PC-3 (cell line): ENCODE measurements around the gene ADORA1. TPM values are rescaled to one million over a fixed set of nuclear protein-coding genes. Genes with fewer than 3 reads are reported as not detected.

Source experiments
- ATAC-seq: fragments of 200-7000 bp; cut with Tn5 transposase; 2 replicates; pipeline ENCODE4 v1.9.1; 2020; ENCODE audit warnings: mild to moderate bottlenecking, moderate library complexity
- BruUV-seq: library from RNA; stranded (reverse); fragments of 400-500 nt; replicated peaks from 2 replicates; lab custom pipeline; 2021; lab: Mats Ljungman, UMichigan
- CTCF ChIA-PET: fragments of 300-600 bp; sonication (Branson Sonifier 250); formaldehyde crosslinking; loops from one replicate; lab custom pipeline; 2022; ENCODE audit warnings: antibody characterized with exemption; lab: Charles Lee
- POLR2A ChIA-PET: fragments of 300-600 bp; sonication (Branson Sonifier 250); formaldehyde crosslinking; loops from one replicate; lab custom pipeline; 2022; ENCODE audit warnings: antibody characterized with exemption; ENCODE audit not compliant: unreplicated experiment; lab: Charles Lee
- DNase-seq: peaks from one replicate; pipeline ENCODE4 v3.0.0-alpha.2; 2015
- H2AFZ ChIP-seq: fragments of 300-600 bp; sonication (generic); 2 replicates; pipeline ENCODE4 v1.6.0; 2016; ENCODE audit warnings: antibody characterized with exemption, low read length
- H3F3A ChIP-seq: fragments of 300-600 bp; sonication (generic); one replicate; pipeline ENCODE4 v1.6.0; 2017; ENCODE audit warnings: antibody characterized with exemption, low read length, control low read depth, mild to moderate bottlenecking; ENCODE audit not compliant: unreplicated experiment
- H3K27ac ChIP-seq: fragments of 300-600 bp; sonication (generic); 2 replicates; pipeline ENCODE4 v1.5.1; 2016; ENCODE audit warnings: mild to moderate bottlenecking, low read length
- H3K27me3 ChIP-seq: fragments of 300-600 bp; sonication (generic); 2 replicates; pipeline ENCODE4 v1.6.1; 2016; ENCODE audit warnings: low read length, mixed read lengths
- H3K36me3 ChIP-seq: fragments of 300-600 bp; sonication (generic); 2 replicates; pipeline ENCODE4 v1.6.1; 2016; ENCODE audit warnings: low read depth, mixed run types, low read length, mixed read lengths
- H3K4me1 ChIP-seq: fragments of 300-600 bp; sonication (generic); 2 replicates; pipeline ENCODE4 v1.5.1; 2016; ENCODE audit warnings: low read length; ENCODE audit not compliant: insufficient read depth
- H3K4me2 ChIP-seq: fragments of 300-600 bp; sonication (generic); 2 replicates; pipeline ENCODE4 v1.6.0; 2016; ENCODE audit warnings: low read length
- H3K4me3 ChIP-seq: fragments of 300-600 bp; sonication (generic); 2 replicates; pipeline ENCODE4 v1.5.1; 2016; ENCODE audit warnings: mild to moderate bottlenecking, low read length, mixed read lengths
- H3K79me2 ChIP-seq: fragments of 300-600 bp; sonication (generic); 2 replicates; pipeline ENCODE4 v1.6.1; 2017; ENCODE audit warnings: low read length, mixed read lengths
- H3K9ac ChIP-seq: fragments of 300-600 bp; sonication (generic); 2 replicates; pipeline ENCODE4 v1.6.0; 2016; ENCODE audit warnings: mild to moderate bottlenecking, low read length
- H3K9me2 ChIP-seq: fragments of 300-600 bp; sonication (generic); replicated peaks from 2 replicates; pipeline ENCODE4 v1.6.1; 2016; ENCODE audit warnings: mixed run types, low read length, mixed read lengths
- H3K9me3 ChIP-seq: fragments of 300-600 bp; sonication (generic); 2 replicates; pipeline ENCODE4 v1.6.1; 2016; ENCODE audit warnings: low read length, mixed read lengths
- H4K20me1 ChIP-seq: fragments of 300-600 bp; sonication (generic); 2 replicates; pipeline ENCODE4 v1.6.1; 2016; ENCODE audit warnings: low read length, mixed read lengths
- EZH2 ChIP-seq: fragments of 300-600 bp; sonication (generic); IDR thresholded peaks from one replicate; pipeline ENCODE4 v1.6.1; 2017; ENCODE audit warnings: antibody characterized with exemption, mild to moderate bottlenecking, low read length; ENCODE audit not compliant: unreplicated experiment
- EZH2phosphoT487 ChIP-seq: fragments of 300-600 bp; sonication (generic); IDR thresholded peaks from 2 replicates; pipeline ENCODE4 v1.6.1; 2018; ENCODE audit warnings: mild to moderate bottlenecking, antibody characterized with exemption, low read length, borderline replicate concordance
- intact Hi-C: fragments of 100-400 bp; cut with micrococcal nuclease; formaldehyde crosslinking; loops from 2 replicates; pipeline ENCODE4 v1.9.0; 2023
- total RNA-seq: library from RNA; depleted of rRNA; stranded (reverse); fragments of >200 nt; gene quantifications from 2 replicates; pipeline ENCODE4 v1.2.3, GENCODE V29; 2014
- TF ChIP-seq, protein P1 (sequence below): fragments of 300-600 bp; sonication (generic); conservative IDR thresholded peaks from 2 replicates; pipeline ENCODE4 v1.5.1; 2017; ENCODE audit warnings: antibody characterized with exemption, low read depth, mild to moderate bottlenecking, low read length

Gene ADORA1
- total RNA-seq, 1 experiment from 2014 or later: 1.4 TPM

GRCh38 chr1:203202431-203203245 lies 75.1 kb downstream of the ADORA1 start:
- H3K4me2 ChIP-seq: no peak overlapping the region
- no peak for ATAC-seq
- no peaks in the 10 kb centered on the region for H3K79me2 ChIP-seq
- intact Hi-C loops: no loop called here
- CTCF ChIA-PET: no interaction called here
- TF ChIP-seq EZH2phosphoT487: no peak
- TF ChIP-seq EZH2: no peak
- TF ChIP-seq, protein P1, sequence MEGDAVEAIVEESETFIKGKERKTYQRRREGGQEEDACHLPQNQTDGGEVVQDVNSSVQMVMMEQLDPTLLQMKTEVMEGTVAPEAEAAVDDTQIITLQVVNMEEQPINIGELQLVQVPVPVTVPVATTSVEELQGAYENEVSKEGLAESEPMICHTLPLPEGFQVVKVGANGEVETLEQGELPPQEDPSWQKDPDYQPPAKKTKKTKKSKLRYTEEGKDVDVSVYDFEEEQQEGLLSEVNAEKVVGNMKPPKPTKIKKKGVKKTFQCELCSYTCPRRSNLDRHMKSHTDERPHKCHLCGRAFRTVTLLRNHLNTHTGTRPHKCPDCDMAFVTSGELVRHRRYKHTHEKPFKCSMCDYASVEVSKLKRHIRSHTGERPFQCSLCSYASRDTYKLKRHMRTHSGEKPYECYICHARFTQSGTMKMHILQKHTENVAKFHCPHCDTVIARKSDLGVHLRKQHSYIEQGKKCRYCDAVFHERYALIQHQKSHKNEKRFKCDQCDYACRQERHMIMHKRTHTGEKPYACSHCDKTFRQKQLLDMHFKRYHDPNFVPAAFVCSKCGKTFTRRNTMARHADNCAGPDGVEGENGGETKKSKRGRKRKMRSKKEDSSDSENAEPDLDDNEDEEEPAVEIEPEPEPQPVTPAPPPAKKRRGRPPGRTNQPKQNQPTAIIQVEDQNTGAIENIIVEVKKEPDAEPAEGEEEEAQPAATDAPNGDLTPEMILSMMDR: no peak
- H3K36me3 ChIP-seq: no peaks in the 10 kb centered on the region
- POLR2A ChIA-PET: no interaction called here
- H4K20me1 ChIP-seq: no peaks in the 10 kb centered on the region
- BruUV-seq: no TSS peak
- H2AFZ ChIP-seq: no peak overlapping the region
- H3K27ac ChIP-seq: no peak overlapping the region
- no peak overlapping the region for H3K9ac ChIP-seq
- H3K9me2 ChIP-seq: no peaks in the 10 kb centered on the region
- H3K4me1 ChIP-seq: no peaks in the 10 kb centered on the region
- no peak for DNase-seq
- no peaks in the 10 kb centered on the region for H3K9me3 ChIP-seq
- H3K4me3 ChIP-seq: no peak overlapping the region
- peaks cover 62% of the 10 kb centered on the region for H3K27me3 ChIP-seq
- no peaks in the 10 kb centered on the region for H3F3A ChIP-seq

DNA sequence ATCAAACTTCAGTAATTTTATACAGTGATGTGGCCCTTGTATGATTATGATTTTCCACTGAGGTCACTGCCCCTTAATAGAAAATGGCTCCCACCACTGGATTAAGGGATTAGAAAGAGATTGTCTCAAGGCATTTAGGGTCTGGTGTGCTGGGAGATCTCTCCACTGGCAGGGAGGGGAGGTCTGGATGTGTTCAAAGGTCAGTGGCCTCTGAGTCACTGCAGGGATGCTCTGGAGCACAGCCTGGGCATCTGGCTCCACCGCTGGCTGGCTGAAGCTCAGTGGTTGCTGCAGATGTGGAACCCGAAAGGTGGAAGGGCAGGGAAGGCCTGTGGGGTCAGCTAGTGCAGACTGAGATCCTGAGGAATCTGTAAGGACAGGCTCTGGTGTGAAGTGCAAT lies 77.2 kb downstream of the ADORA1 start:
- TF ChIP-seq EZH2phosphoT487: no peak
- TF ChIP-seq, protein P1: no peak
- no peak for TF ChIP-seq EZH2
- intact Hi-C loops: no loop called here
- Histone ChIP-seq H3K36me3 (no peaks in the 10 kb centered on the region), H4K20me1 (no peaks in the 10 kb centered on the region), H3K9me3 (no peaks in the 10 kb centered on the region), H3K27ac (no peak overlapping the region), H3F3A (no peaks in the 10 kb centered on the region), H2AFZ (no peak overlapping the region), H3K9me2 (no peaks in the 10 kb centered on the region), H3K4me1 (no peaks in the 10 kb centered on the region), H3K9ac (no peak overlapping the region), H3K79me2 (no peaks in the 10 kb centered on the region), H3K4me3 (no peak overlapping the region), H3K27me3 (peaks cover 65% of the 10 kb centered on the region), H3K4me2 (no peak overlapping the region)
- BruUV-seq: no TSS peak
- DNase-seq: no peak
- CTCF ChIA-PET: no interaction called here
- POLR2A ChIA-PET: no interaction called here
- ATAC-seq: no peak

DNA sequence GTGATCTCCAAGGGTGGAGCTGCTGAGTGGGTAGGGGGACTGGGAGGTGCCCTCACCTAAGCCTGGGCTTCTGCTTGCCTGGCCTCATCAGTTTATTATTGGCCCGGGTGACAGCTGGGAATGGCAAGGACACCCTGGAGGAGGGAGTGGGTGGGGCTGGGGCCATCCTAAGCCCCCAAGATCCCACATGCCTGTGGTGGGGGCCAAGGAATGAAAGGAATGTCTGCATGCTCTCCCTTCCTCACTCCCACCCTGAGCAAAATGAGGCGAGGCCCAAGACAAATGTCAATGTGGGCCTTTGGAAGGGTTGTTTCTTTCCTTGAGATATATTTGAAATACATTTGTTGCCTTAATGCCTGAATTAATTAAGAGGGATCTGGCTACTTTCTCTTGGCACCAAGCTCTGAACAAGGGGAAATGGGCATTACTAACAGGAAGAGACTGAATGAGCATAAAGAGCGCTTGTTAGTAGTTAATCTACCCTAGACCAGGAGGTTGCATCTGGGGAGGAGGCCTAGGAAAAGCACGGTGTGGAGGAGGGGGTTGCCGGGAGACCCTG lies 78.7 kb downstream of the ADORA1 start:
- Histone ChIP-seq H3K27me3 (peaks cover 54% of the 10 kb centered on the region), H3K4me1 (no peaks in the 10 kb centered on the region), H3K9me2 (no peaks in the 10 kb centered on the region), H3K4me2 (no peak overlapping the region), H3F3A (no peaks in the 10 kb centered on the region), H3K4me3 (no peak overlapping the region), H2AFZ (no peak overlapping the region), H3K36me3 (no peaks in the 10 kb centered on the region), H3K9ac (no peak overlapping the region), H3K27ac (no peak overlapping the region), H3K79me2 (no peaks in the 10 kb centered on the region), H4K20me1 (no peaks in the 10 kb centered on the region), H3K9me3 (no peaks in the 10 kb centered on the region)
- ATAC-seq (no peak), DNase-seq (no peak)
- ChIA-PET POLR2A (no interaction called here), CTCF (no interaction called here)
- TF ChIP-seq EZH2: no peak
- TF ChIP-seq, protein P1: no peak
- intact Hi-C loops: no loop called here
- no TSS peak for BruUV-seq
